GM23248 (cell line): ENCODE measurements around the gene TAF4. TPM values are rescaled to one million over a fixed set of nuclear protein-coding genes. Genes with fewer than 3 reads are reported as not detected.
"Not testable (repeated sequence)": the region's sequence is repeated elsewhere in the genome, so short reads cannot be mapped to it uniquely, and the experiment has no call there.

Experiments used
- DNase-seq: peaks from one replicate; pipeline ENCODE4 v3.0.0-alpha.2; 2015
- H2AFZ ChIP-seq: fragments of 200-600 bp; sonication (generic); 2 replicates; pipeline ENCODE4 v1.6.1; 2016; ENCODE audit warnings: antibody characterized with exemption
- H3F3A ChIP-seq: fragments of 200-600 bp; sonication (generic); 2 replicates; pipeline ENCODE4 v1.6.1; 2016; ENCODE audit warnings: mild to moderate bottlenecking, antibody characterized with exemption, mixed run types; ENCODE audit not compliant: insufficient read depth
- H3K27ac ChIP-seq: fragments of 200-600 bp; sonication (generic); 2 replicates; pipeline ENCODE4 v1.5.1; 2016; ENCODE audit warnings: mild to moderate bottlenecking
- H3K27me3 ChIP-seq: fragments of 200-600 bp; sonication (generic); replicated peaks from 2 replicates; pipeline ENCODE4 v1.6.1; 2016; ENCODE audit warnings: mild to moderate bottlenecking; ENCODE audit not compliant: insufficient read depth
- H3K36me3 ChIP-seq: fragments of 200-600 bp; sonication (generic); 2 replicates; pipeline ENCODE4 v1.6.1; 2016; ENCODE audit warnings: low read depth, mild to moderate bottlenecking
- H3K4me1 ChIP-seq: fragments of 200-600 bp; sonication (generic); 2 replicates; pipeline ENCODE4 v1.6.1; 2016; ENCODE audit warnings: mild to moderate bottlenecking; ENCODE audit not compliant: insufficient read depth
- H3K4me2 ChIP-seq: fragments of 200-600 bp; sonication (generic); one replicate; pipeline ENCODE4 v1.6.1; 2016; ENCODE audit warnings: mild to moderate bottlenecking; ENCODE audit not compliant: unreplicated experiment
- H3K4me3 ChIP-seq: fragments of 200-600 bp; sonication (generic); 2 replicates; pipeline ENCODE4 v1.5.1; 2016; ENCODE audit warnings: mild to moderate bottlenecking
- H3K79me2 ChIP-seq: fragments of 200-600 bp; sonication (generic); 2 replicates; pipeline ENCODE4 v1.6.1; 2016; ENCODE audit warnings: mild to moderate bottlenecking; ENCODE audit not compliant: insufficient read depth
- H3K9ac ChIP-seq: fragments of 200-600 bp; sonication (generic); 2 replicates; pipeline ENCODE4 v1.6.1; 2016; ENCODE audit warnings: mild to moderate bottlenecking
- H3K9me2 ChIP-seq: fragments of 200-600 bp; sonication (generic); 2 replicates; pipeline ENCODE4 v1.6.1; 2016; ENCODE audit warnings: mixed run types, mild to moderate bottlenecking, moderate library complexity; ENCODE audit not compliant: insufficient read depth
- H3K9me3 ChIP-seq: fragments of 200-600 bp; sonication (generic); one replicate; pipeline ENCODE4 v1.6.1; 2017; ENCODE audit warnings: low read depth
- H4K20me1 ChIP-seq: fragments of 200-600 bp; sonication (generic); 2 replicates; pipeline ENCODE4 v1.6.0; 2016; ENCODE audit not compliant: insufficient read depth
- EZH2 ChIP-seq: fragments of 200-600 bp; sonication (generic); IDR thresholded peaks from 2 replicates; pipeline ENCODE4 v1.6.1; 2018; ENCODE audit warnings: antibody characterized with exemption, mild to moderate bottlenecking; ENCODE audit not compliant: insufficient read depth, poor library complexity, severe bottlenecking
- EZH2phosphoT487 ChIP-seq: fragments of 200-600 bp; sonication (generic); IDR thresholded peaks from 2 replicates; pipeline ENCODE4 v1.6.1; 2018; ENCODE audit warnings: antibody characterized with exemption, moderate library complexity, mild to moderate bottlenecking, low read depth; ENCODE audit not compliant: insufficient read depth
- WGBS, 2 experiments: methylation state at CpG; one replicate each; pipeline ENCODE4 v1.1.6; 2015 to 2017; ENCODE audit warnings: low lambda C conversion rate in 2 of 2, low coverage in 1 of 2; ENCODE audit errors: missing lambda C conversion rate in 2 of 2; 5-methylcytosine and 5-hydroxymethylcytosine counted together
- in situ Hi-C: fragments of 300-500 bp; cut with MboI; formaldehyde crosslinking; loops from 2 replicates; pipeline ENCODE4 v1.15.0; 2020
- polyA plus RNA-seq: library from polyadenylated mRNA; unstranded; fragments of >200 nt; fragmentation: Nextera tagmentation; extraction: Ambion mirVana; gene quantifications from 2 replicates; pipeline ENCODE4 v1.2.1, GENCODE V29; 2016
- total RNA-seq: library from RNA; depleted of rRNA; stranded (reverse); fragments of >200 nt; shearing (Covaris generic); gene quantifications from 2 replicates; pipeline ENCODE4 v1.2.3, GENCODE V29; 2014

The TAF4 gene
- total and polyA plus RNA-seq, 2 experiments from 2014 or later = 1.4 to 2.9 TPM

DNA sequence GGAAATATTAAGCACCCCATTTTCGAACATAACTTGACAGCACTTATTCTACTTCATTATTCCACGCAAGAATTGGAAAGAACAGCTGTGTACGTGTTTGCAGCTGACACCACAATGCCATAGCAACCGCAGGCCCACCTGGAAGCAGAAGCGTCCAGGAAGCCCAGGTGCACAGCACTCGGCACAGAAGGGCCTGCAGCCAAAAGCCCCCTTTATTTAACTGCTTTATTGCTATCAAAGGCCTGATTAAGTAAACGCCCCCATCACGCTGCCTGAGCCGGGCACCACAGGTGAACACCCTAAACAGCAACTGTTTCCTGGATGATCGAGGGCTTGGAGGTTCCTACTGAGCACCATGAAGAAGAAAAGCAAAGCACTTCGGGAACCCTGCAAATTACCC is 6.3 kb downstream of the TAF4 start:
- H2AFZ ChIP-seq = no peak overlapping the region
- H3K9ac ChIP-seq = no peak overlapping the region
- TF ChIP-seq EZH2 = no peak
- no peak for TF ChIP-seq EZH2phosphoT487
- in situ Hi-C loops = no loop called here
- no peak overlapping the region for H3K27ac ChIP-seq
- H3K9me2 ChIP-seq = no peaks in the 10 kb centered on the region
- no peaks in the 10 kb centered on the region for H3K9me3 ChIP-seq
- H3K4me3 ChIP-seq = no peak overlapping the region
- DNase-seq = no peak
- no peaks in the 10 kb centered on the region for H3F3A ChIP-seq
- H3K27me3 ChIP-seq = no peaks in the 10 kb centered on the region
- no peak overlapping the region for H3K4me2 ChIP-seq
- no peaks in the 10 kb centered on the region for H3K36me3 ChIP-seq
- no peaks in the 10 kb centered on the region; the same call in 1 of the 2 replicates for H4K20me1 ChIP-seq
- peaks cover 85% of the 10 kb centered on the region for H3K79me2 ChIP-seq
- 96 to 97% methylated on average over 11 of the region's 11 CpGs for WGBS, 2 experiments
- no peaks in the 10 kb centered on the region for H3K4me1 ChIP-seq

GRCh38 chr20:62058941-62059340 is 6.7 kb downstream of the TAF4 start:
- no peak overlapping the region for H3K4me2 ChIP-seq
- no peak for TF ChIP-seq EZH2phosphoT487
- no peak for TF ChIP-seq EZH2
- no peak overlapping the region for H3K4me3 ChIP-seq
- H3K9me2 ChIP-seq = no peaks in the 10 kb centered on the region
- H3K79me2 ChIP-seq = peaks cover 85% of the 10 kb centered on the region
- DNase-seq = no peak
- in situ Hi-C loops = no loop called here
- H3K9me3 ChIP-seq = no peaks in the 10 kb centered on the region
- no peak overlapping the region for H2AFZ ChIP-seq
- H3K27ac ChIP-seq = no peak overlapping the region
- no peaks in the 10 kb centered on the region for H3F3A ChIP-seq
- no peaks in the 10 kb centered on the region; the same call in 1 of the 2 replicates for H4K20me1 ChIP-seq
- no peaks in the 10 kb centered on the region for H3K27me3 ChIP-seq
- no peaks in the 10 kb centered on the region for H3K4me1 ChIP-seq
- WGBS, 2 experiments = 88 to 90% methylated on average over 9 to 10 of the region's 11 CpGs
- H3K36me3 ChIP-seq = no peaks in the 10 kb centered on the region
- no peak overlapping the region for H3K9ac ChIP-seq

- no peaks in the 10 kb centered on the region for H3K9me3 ChIP-seq
- no peaks in the 10 kb centered on the region for H3K4me1 ChIP-seq
- peaks cover 82% of the 10 kb centered on the region for H3K79me2 ChIP-seq
- H3K36me3 ChIP-seq = no peaks in the 10 kb centered on the region
- no peak for DNase-seq
- no peak overlapping the region for H3K27ac ChIP-seq
- H3K4me2 ChIP-seq = no peak overlapping the region
- H2AFZ ChIP-seq = no peak overlapping the region
- TF ChIP-seq EZH2 = no peak
- TF ChIP-seq EZH2phosphoT487 = no peak
- H3K27me3 ChIP-seq = no peaks in the 10 kb centered on the region
- H3K4me3 ChIP-seq = no peak overlapping the region
- 97 to 99% methylated on average over 11 of the region's 11 CpGs for WGBS, 2 experiments
- in situ Hi-C loops = no loop called here
- H3K9me2 ChIP-seq = no peaks in the 10 kb centered on the region
- no peak overlapping the region for H3K9ac ChIP-seq
- H3F3A ChIP-seq = no peaks in the 10 kb centered on the region
- H4K20me1 ChIP-seq = no peaks in the 10 kb centered on the region; the same call in 1 of the 2 replicates
Observed at GRCh38 chr20:62056975-62057374, 8.7 kb downstream of the TAF4 start.

DNA sequence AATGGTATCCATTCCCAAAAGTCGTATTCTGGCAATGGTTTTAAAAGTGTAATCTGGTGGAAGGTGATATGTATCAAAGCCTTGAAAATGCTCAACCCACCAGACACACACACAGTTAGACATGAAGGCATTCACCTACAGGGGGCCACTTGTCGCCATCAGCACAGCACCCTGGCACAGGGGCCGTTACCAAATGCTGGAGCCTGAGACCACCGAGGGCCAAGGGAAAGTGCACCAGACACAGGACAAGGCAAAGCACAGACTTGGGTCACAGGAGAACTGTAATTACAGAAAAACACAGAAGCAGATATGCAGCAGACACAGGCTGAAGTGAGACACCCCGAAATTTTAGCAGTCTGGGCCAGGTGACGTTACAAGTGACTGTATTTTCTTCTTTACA is 9.3 kb downstream of the TAF4 start:
- Histone ChIP-seq H3F3A (no peaks in the 10 kb centered on the region), H4K20me1 (no peaks in the 10 kb centered on the region; the same call in 1 of the 2 replicates), H2AFZ (no peak overlapping the region), H3K27me3 (no peaks in the 10 kb centered on the region), H3K9ac (no peak overlapping the region), H3K4me3 (no peak overlapping the region), H3K4me1 (no peaks in the 10 kb centered on the region), H3K79me2 (peaks cover 82% of the 10 kb centered on the region), H3K9me3 (no peaks in the 10 kb centered on the region), H3K27ac (no peak overlapping the region), H3K4me2 (no peak overlapping the region), H3K9me2 (no peaks in the 10 kb centered on the region), H3K36me3 (no peaks in the 10 kb centered on the region)
- no peak for DNase-seq
- in situ Hi-C loops = no loop called here
- WGBS, 2 experiments = 77% methylated on average over 6 of the region's 6 CpGs
- TF ChIP-seq EZH2phosphoT487 (no peak), EZH2 (no peak)

DNA sequence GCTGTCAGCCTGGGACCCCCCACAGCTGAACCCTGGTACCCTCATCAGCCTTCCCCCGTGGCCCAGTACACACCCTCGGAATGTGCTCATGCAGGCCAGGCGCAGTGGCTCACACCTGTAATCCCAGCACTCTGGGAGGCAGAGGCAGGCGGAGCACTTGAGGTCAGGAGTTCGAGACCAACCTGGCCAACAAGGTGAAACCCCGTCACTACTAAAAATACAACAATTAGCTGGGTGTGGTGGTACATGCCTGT is 9.9 kb downstream of the TAF4 start:
- H3K36me3 ChIP-seq, H4K20me1 ChIP-seq, H3K27ac ChIP-seq, H3K9me3 ChIP-seq, H3F3A ChIP-seq, H3K9me2 ChIP-seq, H3K4me3 ChIP-seq, H3K4me1 ChIP-seq, H2AFZ ChIP-seq, H3K9ac ChIP-seq, in situ Hi-C loops, DNase-seq, H3K27me3 ChIP-seq, H3K4me2 ChIP-seq: not testable (repeated sequence)
- peaks cover 82% of the 10 kb centered on the region for H3K79me2 ChIP-seq
- 83 to 84% methylated on average over 6 of the region's 6 CpGs for WGBS, 2 experiments
